HS-5 (cell line): Measurements from ENCODE around the gene USP34.
"Not testable (repeated sequence)": the region's sequence is repeated elsewhere in the genome, so short reads cannot be mapped to it uniquely, and the experiment has no call there.

Experiments
- DNase-seq: peaks from one replicate; pipeline ENCODE4 v3.0.0-alpha.2; 2012; ENCODE audit warnings: low read depth

Gene USP34

DNA sequence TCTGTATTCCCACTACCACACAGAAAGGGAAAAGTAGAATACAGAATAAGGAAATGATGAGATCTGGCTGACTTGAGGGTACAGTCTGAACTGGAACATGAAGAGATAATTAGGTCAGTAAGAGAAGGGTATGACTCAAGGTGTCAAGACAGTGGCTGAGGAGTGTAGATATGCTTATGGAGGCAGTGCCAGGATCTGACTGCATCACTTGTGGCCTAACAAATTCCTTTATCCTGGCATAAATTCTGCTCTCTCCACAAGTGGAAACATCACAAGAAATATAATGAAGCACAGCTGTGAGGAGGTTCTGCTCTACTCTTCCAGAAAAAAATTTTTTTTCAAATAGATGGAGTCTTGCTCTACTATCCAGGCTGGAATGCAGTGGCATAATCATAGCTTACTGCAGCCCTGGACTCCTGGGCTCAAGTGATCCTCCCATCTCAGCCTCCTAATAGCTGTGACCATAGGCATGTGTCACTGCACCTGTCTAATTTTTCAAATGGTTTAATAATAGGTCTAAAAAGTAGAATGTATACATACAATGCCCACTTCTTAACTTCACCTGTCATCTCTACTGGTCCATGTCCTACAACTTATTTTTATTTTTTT, 223.6 kb downstream of the USP34 start:
- peak; percentile 61 for DNase-seq

DNA sequence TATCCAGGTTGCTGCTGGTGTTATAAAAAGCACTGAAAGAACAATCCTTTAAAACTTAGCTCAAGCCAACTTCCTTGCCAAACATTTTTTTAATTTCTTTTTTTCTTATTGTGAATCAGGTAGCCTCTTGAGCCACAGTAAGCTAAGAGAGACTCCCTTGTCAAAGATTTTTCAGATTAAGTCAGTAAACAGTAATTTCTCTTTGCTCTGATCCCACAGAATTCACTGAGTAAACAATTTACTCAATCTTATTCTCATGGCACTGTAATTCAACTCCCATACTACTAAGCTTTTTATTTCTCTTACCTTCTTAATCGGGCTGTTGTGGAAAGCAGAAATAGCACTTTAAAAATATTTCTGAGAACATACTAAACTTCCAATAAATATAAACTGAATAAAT, 226.2 kb downstream of the USP34 start:
- no peak for DNase-seq

DNA sequence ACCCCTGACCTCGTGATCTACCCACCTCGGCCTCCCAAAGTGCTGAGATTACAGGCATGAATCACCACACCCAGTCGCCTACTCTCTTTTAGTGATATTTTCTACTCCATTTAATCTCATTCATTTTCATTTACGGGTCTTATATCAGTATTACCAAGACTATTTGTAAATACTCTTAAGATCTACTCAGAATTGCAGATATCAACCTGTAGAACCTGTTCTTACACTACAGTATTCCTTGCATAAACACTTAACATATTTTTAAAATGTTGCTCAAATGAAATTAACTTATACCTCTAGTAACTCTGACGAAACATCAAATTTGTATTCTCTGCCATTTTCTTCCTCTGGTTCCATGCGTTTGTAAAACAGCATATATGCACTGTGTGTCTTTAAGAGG, 229.6 kb downstream of the USP34 start:
- no peak for DNase-seq

DNA sequence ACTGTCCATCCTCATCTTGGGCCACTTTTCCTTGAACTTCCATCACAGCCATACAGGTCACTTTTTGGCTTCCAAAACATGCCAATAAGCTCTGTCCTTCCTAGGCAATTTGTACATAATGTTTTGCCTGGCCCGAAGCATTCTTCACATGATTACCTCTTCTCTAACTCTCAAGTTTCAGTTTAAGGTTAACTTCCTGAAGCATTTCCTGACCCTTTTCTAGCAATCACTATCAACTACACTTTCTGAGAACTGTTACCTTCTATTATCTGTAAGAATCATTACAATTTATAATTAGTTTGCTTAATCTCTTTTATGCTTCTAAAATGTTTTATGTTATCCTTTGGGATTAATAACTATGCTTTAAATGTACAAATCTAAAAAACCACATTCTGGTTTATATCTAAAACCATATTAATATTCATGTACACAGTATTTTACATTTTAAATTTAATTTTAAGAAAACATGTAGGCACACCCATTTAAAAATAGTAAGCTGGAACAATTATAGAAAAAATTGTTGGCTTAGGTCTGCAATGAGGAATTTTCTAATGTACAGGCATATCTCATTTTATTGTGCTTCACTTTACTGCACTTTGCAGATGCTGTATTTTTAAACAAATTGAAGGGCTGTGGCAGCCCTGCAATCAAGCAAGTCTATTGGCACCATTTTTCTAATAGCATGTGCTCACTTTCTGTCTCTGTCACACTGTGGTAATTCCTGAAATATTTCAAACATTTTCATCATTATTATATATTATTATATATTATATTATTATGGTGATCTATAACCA, 232.5 kb downstream of the USP34 start:
- DNase-seq: no peak

DNA sequence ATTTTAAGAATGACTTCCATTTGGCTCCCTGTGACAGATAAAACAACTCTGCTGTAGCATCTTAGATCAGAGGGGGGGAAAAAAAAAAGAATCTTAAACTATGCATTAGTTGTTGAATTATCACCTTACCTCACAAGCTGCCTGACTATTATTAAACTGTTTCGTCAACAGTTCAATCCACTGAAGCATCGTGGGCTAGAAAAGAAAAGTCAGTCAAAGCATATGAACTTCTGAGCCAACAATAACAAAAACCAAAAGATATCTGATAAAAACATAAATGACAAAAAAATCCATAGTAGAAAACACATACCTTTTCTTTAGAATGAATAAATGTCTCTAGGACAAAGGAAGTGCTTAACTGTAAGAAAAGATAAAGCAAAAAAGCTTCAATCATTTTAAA, 235.2 kb downstream of the USP34 start:
- DNase-seq: no peak

DNA sequence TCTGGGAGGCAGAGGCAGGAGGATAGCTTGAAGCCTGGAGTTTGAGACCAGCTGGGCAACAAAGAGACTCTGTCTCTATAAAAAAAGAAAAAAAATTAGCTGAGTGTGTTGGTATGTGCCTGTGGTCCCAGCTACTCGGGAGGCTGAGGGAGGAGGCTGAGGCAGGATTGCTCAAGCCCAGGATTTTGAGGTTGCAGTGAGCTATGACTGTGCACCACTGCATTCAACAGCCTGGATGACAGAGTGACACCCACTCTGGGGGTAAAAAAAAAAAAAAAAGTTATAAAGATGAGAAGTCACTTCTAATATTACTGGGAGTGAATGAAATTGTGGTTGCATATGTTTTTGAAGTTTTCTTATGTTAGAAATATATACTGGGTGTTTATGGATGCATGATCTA, 237.3 kb downstream of the USP34 start:
- no peak for DNase-seq

DNA sequence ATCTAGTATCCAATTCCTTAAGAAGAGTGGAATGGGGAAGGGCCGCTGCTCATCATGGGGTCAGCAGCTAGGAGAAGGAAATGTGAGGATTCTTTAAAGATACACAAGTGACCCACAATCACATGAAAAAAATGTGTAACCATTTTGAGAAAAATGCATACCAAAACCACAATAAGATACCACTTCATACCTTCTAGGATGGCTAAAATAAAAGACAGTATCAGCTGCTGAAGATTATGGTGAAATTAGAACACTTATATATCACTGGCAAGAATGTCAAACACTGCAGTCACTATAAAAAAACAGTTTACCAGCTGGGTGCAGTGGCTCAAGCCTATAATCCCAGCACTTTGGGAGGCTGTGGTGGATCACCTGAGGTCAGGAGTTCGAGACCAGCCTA, 241.0 kb downstream of the USP34 start:
- no peak for DNase-seq

DNA sequence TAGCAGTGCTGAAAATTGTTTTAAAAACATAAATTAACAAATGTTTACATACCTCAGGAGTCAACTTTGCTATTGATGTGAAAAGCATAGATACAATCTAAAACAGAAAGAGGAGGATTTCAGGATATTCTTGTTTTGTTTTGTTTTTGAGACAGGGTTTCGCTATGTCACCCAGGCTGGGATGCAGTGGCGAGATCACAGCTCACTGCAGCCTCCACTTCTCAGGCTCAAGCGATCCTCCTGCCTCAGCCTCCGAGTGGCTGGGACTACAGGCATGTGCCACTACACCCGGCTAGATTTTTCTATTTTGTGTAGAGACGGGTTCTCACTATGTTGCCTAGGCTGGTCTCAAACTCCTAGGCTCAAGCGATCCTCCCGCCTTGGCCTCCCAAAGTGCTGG, 248.3 kb downstream of the USP34 start:
- DNase-seq: no peak

DNA sequence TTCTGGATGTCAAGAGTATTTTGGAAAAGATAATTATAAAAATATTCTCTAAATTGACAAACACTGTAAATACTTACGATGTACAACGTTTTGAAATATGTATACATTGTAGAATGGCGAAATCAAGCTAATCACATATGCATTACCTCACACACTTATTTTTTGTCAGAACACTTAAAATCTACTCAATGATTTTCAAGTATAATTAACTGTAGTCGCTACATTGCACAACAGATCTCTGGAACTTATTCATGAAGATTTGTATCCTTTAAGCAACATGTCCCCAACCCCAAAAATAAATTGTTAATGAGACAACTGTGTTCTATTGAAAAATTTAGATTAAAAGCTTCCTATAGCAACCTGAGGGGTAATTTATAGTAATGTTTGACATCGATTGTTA, 249.1 kb downstream of the USP34 start:
- no peak for DNase-seq

DNA sequence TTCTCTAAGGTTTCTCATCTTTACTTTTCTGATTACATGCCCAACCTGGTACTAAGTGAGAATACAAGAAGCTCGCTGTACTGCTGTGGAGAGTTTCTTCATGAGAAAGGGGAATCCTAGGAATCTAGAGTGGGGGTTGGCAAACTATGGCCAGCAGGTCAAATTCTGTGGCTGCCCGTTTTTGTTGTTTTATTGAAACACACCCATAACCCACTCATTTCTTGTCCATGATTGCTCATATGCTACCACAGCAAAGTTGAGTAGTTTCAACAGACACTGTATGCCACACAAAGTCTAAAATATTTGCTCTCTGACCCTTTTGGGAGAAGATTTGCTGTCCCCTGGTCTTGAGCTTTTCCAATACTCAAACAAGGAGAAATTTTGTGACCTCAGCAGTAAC, 250.1 kb downstream of the USP34 start:
- DNase-seq: peak; percentile 39

DNA sequence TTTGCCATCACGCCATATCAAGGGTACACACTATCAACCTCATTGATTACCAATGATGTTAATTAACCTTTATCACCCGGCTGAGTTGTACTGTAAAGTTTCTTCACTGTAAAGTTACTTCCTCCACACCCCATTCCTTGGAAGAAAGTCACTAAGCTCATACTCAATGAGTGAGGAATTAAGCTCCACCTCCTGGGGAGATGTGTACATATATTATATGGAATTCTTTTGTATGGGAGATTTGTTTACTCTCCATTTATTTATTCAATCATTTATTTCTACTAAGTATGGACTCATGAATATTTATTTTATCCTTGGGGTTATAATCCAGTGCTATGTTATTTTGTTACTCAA, 252.1 kb downstream of the USP34 start:
- DNase-seq: no peak

DNA sequence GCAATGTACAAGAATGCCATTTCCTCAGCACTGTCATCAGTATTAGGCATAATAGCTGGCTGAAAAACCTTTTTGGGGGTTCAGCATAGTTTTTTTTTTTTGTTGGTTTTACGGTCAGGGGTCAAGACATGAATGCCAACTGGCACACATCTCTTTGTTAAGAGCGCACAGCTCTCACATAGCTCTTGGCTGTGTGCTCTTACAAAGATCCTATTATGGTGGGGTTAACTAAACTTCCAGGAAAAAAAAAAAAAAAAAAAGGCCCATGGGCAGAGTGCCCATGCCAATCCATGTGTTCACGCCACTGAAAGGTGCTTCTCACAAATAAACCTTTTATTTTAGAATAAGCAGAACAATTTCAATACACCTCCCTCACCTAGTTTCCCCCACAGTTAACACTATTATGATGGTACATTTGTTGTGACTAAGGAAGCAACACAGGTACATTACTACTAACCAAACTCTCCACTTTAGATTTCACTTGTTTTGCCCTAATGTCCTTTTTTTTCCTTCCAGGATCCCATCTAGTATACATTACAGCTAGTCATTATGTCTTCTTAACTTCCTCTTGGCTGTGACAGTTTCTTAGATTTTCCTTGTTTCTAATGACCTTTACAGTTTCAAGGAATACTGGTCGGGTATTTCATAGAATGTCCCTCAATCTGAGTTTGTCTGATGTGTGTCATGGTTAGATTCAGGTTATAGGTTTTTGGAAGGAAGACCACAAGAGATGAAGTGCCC, 252.6 kb downstream of the USP34 start:
- DNase-seq: no peak

DNA sequence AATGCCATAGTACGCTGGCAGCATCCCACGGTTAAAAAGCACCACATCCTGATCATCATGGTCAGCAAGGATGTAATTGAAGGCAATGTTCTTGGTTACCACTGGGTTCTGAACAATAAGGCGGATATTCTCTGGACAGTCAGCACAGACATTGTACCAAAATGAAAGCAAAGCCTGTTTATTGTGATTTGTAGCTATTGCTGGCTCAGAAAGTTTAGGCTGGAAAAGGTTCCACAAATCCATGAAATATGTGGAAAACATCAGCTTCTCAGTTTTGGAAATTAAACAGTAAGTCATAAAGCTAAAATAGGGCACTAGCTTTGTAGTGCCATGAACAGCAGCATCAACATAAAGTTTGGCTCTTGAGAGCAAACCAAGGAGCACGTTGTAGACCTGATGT, 256.7 kb downstream of the USP34 start:
- no peak for DNase-seq

DNA sequence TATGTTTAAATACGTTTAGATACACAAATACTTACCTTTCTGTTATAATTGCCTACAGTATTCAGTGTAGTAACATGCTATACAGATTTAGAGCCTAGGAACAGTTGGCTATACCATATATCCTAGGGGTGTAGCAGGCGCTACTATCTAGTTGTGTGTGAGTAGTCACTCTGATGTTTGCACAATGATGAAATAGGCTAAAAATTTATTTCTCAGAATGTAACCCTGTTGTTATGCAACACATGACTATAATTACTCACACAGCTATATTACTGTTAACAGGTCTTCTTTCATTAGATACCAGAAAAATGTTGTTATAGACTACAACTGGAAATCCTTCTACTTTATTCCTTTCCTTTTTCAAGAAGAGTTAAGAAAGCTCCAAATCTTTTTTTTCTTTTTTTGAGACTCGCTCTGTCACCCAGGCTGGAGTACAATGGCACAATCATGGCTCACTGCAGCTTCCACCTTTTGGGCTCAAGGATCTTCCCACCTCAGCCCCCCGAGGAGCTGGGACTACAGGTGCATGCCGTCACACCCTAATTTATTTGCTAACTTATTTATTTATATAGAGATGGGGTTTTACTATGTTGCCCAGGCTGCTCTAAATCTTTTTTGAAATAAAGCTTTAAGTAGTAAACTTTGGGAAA, 260.4 kb downstream of the USP34 start:
- peak; percentile 70 for DNase-seq

DNA sequence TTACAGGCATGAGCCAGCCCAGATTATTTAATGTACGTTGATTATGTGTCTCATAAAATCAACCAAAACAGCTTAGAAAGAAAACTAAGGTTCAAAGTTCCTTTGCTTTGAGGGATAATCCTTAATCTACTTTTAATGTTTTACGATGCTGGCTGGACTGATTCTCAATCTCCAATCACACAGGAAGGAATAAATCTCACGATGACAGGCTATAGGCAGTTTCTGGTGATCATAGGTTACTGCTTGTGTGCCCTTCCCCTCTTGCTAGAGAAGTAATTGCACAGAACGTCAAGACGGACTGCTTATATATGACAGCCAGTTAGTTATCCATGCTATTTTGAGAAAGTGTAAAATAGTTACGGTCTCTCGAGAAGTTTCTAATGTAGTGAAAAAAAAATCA, 265.8 kb downstream of the USP34 start:
- no peak for DNase-seq

DNA sequence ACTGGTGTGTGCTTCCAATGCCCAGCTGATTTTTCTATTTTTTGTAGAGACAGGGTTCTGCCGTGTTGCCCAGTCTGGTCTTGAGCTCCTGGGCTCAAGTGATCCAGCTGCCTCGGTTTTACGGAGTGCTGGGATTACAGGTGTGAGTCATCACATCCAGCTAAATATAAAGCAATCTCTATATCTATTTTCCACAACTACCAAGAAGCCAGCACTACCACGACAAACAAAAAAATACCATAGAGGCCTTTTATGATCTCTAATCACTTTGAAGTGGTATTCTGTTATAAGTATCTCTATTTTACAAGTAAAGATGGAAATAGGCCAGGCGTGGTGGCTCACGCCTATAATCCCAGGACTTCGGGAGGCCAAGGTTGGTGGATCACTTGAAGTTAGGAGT, 274.2 kb downstream of the USP34 start:
- DNase-seq: no peak

DNA sequence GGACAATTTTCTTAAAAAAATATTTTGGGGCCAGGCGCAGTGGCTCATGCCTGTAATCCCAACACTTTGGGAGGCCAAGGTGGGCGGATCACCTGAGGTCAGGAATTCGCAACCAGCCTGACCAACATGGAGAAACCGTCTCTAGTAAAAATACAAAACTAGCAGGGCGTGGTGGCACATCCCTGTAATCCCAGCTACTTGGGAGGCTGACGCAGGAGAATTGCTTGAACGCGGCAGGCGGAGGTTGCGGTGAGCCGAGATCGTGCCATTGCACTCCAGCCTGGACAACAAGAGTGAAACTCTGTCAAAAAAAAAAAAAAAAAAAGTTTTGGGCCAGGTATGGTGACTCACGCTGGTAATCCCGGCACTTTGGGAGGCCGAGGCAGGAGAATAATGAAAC, 276.2 kb downstream of the USP34 start:
- not testable (repeated sequence) for DNase-seq

DNA sequence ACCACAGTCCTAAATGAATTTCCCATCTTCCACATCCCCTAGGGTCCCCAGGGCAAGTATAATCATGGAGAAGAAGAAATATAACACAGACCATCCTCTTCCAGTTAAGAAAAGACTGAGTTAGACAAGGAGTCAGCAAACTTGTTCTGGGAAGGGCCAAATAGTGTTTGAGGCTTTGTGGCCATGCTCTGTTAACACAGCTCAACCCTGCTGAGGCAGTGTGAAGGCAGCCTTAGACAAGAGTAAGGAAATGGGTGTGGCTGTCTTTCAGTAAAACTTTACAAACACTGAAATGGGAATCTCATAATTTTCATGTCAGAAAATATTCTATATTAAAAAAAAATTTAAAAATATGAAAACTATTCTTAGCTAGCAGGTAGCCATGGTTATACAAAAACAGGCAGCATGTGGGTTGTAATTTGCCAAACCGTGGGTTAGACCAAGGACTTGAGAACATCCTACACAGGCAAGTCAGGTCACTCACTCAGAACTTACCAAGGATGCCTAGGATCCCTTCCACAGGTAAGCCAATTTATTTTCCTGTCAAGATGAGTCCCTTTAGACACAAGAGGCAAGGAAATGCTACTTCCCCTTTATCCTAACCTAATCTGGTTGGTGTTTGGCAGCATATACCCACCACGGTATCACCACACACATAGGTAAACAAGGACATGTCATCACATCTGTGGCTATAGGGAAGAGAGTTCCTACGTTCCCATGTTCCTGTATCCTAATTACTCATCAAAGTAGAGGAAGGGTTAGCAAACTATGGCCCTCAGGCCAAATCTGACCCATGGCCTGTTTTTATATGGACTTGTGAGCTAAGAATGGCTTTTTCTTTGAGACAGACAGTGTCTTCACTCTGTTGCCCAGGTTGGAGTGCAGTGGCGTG, 277.0 kb downstream of the USP34 start:
- DNase-seq: no peak

DNA sequence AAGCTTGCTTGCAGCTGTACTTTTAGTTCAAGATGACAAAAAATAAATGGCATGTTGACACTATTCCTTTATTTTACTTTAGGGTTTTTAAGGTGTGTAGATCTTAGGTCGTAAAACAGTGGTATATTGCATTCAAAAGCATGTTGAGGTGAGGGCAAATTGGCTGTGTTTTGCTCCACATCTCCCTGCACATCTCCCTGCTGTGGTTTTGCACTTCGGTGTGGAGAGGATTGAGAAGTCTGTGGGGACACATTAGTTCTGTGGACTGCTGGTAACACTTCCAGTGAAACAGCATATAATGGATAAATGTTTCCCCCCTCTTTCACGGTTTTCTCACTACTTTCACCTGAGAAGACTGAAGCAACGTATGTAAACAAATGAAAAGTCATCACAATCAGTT, 283.8 kb downstream of the USP34 start:
- DNase-seq: no peak

DNA sequence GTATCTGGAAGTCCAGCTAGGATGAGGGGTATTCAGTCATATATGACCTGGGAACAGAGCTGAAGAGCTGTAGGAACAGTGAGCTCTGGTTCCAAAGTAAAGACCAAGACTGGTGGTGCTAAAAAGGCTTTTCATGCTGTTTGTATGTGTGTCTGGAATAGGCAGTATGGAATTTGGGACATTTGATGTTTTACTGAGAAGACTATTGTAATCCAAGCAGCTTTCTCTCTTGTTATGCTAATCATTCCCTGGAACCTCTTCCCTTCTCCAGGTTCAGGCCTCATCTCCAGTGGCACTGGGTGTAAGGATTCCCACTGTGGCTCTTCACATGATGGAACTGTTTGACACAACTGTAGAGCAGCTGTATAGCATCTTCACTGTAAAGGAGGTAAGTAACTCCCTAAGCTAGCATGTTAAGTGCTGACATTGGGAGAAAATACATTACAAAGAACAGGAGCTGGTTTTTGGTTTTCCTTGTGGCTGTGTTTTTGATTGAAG, 285.6 kb downstream of the USP34 start:
- no peak for DNase-seq

DNA sequence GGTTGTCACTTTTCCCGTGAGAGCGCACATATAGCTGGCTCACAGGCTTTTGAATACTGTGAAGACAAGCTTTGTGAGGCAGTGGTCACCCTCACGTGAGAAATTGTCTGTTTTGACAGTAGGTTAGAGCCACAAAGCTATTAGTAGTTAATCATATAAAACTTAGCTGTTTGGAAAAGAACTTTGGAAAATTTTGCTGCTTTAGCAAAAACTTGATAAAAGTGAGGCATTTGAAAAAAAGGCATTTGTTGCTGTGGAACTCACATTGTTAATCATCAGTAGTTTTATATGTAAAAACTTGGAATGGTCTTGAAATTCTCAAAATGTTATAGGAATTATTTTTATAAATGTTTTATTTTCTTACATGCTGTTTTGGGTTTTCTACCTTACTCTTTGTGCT, 286.6 kb downstream of the USP34 start:
- no peak for DNase-seq

DNA sequence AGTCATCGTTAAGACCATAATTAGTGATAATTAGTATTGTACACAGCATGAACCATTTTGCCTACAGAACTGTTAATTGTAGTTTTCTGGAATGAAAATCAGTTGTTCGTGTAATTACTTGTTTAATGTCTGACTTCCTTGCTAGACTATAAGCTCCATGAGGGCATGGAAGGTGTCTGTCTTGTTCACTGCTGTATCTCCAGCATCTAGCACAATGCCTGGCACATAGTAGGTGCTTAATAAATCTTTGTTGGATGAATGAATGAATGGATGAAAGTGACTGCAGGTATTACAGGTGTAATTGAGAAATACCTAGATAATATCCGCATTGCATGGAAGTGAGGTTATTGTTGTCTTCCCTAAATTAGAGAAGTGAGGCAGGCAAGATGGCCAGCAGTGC, 287.1 kb downstream of the USP34 start:
- DNase-seq: no peak
